Ishikawa (cell line): Measurements from ENCODE around the gene RER1.

ENCODE experiments used
- CEBPB ChIP-seq: IDR thresholded peaks from 2 replicates; pipeline ENCODE4 v1.6.1; 2012
- CREB1 ChIP-seq: IDR thresholded peaks from 2 replicates; pipeline ENCODE4 v1.6.1; 2012; ENCODE audit warnings: low read depth
- EGR1 ChIP-seq: IDR thresholded peaks from 2 replicates; pipeline ENCODE4 v1.6.1; 2012
- EP300 ChIP-seq: IDR thresholded peaks from 2 replicates; pipeline ENCODE4 v1.6.1; 2012; ENCODE audit warnings: borderline replicate concordance
- FOXM1 ChIP-seq: IDR thresholded peaks from 2 replicates; pipeline ENCODE4 v1.6.1; 2012; ENCODE audit warnings: low read depth, borderline replicate concordance
- NFIC ChIP-seq: IDR thresholded peaks from 2 replicates; pipeline ENCODE4 v1.6.1; 2012
- RAD21 ChIP-seq: IDR thresholded peaks from 2 replicates; pipeline ENCODE4 v1.6.1; 2012; ENCODE audit warnings: low read depth
- TAF1 ChIP-seq: IDR thresholded peaks from 2 replicates; pipeline ENCODE4 v1.6.1; 2012; ENCODE audit warnings: low read depth, mild to moderate bottlenecking
- TCF12 ChIP-seq: IDR thresholded peaks from 2 replicates; pipeline ENCODE4 v1.6.1; 2012; ENCODE audit warnings: low read depth
- TEAD4 ChIP-seq: IDR thresholded peaks from 2 replicates; pipeline ENCODE4 v1.6.1; 2012
- YY1 ChIP-seq: IDR thresholded peaks from 2 replicates; pipeline ENCODE4 v1.6.1; 2012; ENCODE audit warnings: low read depth
- ZBTB7A ChIP-seq: IDR thresholded peaks from 2 replicates; pipeline ENCODE4 v1.6.1; 2012; ENCODE audit warnings: low read depth
- TF ChIP-seq, protein P1 (sequence below): IDR thresholded peaks from 2 replicates; pipeline ENCODE4 v1.6.1; 2012; ENCODE audit warnings: low read depth, mild to moderate bottlenecking
- TF ChIP-seq, protein P2 (sequence below): IDR thresholded peaks from 2 replicates; pipeline ENCODE4 v1.6.1; 2012
- TF ChIP-seq, protein P3 (sequence below): IDR thresholded peaks from 2 replicates; pipeline ENCODE4 v1.6.1; 2012

The RER1 gene

DNA sequence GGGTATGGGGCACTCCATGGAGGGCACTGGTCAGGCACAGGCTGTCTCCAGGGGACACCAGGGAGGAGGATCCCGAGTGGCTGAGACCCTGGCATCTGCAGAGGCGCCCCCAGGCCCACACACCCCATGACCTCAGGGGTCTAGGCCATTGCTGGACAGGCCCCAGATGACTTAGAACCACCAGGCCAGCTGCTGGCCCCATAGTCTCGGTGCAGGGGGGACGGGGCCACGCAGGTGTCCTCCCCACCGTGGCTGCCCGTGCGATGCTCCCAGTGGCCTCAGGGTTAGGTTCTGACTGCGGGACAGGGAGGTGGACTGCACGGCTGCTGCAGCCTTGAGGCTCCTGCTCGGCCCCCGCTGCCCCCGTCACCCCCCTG, 44.2 kb upstream of the RER1 start:
- TF ChIP-seq TEAD4 (no peak), TAF1 (no peak), RAD21 (no peak), CEBPB (no peak), EGR1 (no peak), TCF12 (no peak), NFIC (no peak), CREB1 (no peak), ZBTB7A (no peak), YY1 (no peak), FOXM1 (no peak), EP300 (no peak)
- TF ChIP-seq, protein P1, sequence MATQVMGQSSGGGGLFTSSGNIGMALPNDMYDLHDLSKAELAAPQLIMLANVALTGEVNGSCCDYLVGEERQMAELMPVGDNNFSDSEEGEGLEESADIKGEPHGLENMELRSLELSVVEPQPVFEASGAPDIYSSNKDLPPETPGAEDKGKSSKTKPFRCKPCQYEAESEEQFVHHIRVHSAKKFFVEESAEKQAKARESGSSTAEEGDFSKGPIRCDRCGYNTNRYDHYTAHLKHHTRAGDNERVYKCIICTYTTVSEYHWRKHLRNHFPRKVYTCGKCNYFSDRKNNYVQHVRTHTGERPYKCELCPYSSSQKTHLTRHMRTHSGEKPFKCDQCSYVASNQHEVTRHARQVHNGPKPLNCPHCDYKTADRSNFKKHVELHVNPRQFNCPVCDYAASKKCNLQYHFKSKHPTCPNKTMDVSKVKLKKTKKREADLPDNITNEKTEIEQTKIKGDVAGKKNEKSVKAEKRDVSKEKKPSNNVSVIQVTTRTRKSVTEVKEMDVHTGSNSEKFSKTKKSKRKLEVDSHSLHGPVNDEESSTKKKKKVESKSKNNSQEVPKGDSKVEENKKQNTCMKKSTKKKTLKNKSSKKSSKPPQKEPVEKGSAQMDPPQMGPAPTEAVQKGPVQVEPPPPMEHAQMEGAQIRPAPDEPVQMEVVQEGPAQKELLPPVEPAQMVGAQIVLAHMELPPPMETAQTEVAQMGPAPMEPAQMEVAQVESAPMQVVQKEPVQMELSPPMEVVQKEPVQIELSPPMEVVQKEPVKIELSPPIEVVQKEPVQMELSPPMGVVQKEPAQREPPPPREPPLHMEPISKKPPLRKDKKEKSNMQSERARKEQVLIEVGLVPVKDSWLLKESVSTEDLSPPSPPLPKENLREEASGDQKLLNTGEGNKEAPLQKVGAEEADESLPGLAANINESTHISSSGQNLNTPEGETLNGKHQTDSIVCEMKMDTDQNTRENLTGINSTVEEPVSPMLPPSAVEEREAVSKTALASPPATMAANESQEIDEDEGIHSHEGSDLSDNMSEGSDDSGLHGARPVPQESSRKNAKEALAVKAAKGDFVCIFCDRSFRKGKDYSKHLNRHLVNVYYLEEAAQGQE: no peak
- TF ChIP-seq, protein P2, sequence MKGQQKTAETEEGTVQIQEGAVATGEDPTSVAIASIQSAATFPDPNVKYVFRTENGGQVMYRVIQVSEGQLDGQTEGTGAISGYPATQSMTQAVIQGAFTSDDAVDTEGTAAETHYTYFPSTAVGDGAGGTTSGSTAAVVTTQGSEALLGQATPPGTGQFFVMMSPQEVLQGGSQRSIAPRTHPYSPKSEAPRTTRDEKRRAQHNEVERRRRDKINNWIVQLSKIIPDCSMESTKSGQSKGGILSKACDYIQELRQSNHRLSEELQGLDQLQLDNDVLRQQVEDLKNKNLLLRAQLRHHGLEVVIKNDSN: no peak
- TF ChIP-seq, protein P3, sequence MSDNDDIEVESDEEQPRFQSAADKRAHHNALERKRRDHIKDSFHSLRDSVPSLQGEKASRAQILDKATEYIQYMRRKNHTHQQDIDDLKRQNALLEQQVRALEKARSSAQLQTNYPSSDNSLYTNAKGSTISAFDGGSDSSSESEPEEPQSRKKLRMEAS: no peak

DNA sequence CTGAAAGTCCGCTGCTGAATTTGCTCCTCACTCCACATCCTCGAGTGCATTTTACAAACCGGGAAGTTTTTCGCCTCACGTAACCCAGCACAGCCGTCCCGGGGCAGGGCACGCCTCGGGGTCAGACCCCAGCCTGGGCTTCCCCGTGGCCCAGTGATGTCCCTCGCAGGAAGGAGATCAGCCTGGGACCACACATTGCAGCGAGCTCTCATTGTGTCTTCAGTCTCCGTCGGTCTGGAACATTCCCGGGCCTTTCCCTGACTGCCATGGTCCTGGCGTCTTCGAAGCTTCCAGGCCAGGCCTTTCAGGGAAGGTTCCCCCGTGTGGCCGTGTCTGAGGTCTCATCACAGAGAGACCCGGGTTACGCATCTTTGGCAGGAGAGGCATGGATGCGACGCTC, 43.7 kb upstream of the RER1 start:
- TF ChIP-seq TAF1 (no peak), CEBPB (no peak), EP300 (no peak), NFIC (no peak), ZBTB7A (no peak), TCF12 (no peak), FOXM1 (no peak)

DNA sequence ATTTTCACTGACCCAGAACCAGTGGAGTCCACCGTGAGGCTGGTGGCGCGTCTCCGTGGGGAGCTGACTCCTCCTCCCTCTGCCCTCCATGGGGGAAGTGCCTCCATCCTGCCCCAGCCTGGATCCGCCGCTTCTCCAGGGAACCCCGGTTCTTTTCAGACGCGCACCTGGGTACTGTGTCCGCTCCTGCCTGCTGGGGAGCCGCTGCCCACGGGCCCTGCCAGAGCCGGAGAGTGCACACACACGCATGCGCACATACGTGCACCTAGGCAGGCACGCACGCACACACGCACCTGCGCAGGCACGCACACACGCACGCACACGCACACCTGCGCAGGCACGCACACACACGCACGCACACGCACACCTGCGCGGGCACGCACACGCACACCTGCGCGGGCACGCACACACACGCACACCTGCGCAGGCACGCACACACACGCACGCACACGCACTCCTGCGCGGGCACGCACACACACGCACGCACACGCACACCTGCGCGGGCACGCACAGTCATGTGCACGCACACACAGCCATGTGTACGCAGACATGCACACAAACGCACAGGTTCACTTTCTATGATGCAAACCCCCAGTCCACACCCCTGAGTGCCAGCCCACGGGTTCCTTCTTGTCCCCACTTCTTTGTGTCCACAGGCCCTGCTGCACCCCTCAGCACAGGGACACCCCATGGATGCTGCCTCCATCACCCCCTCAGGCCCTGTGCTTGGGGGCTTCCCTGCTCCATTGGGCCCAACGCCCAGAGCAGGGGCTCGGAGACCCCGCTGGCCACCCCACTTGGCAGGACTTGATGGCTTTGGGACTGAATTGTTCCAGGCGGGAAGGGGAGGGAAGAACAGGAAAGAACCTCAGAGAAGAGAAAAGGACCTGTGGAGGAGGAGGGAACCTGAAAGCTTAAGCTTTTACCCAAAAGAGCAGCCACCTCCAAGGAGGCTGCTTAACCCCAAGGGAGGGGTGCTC, 43.0 kb upstream of the RER1 start:
- no peak for TF ChIP-seq CEBPB

DNA sequence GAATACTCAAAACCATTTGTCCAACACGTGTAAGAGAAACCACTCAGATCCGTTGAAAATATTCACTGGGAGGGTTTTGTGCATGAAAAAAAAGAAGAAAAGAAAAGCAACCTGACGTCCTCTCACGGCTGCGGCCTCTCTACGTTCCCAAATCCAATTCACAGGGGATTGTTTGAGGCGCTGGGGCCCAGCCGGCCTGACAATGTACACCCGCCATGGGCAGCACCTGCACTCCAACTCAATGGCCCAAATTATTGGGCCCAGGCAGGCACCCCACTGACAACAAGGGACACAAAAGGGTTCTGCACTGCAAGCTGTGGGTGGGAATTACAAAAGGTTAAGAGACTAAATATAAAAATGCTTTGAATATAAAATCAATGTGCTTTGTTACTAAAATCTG, 41.8 kb upstream of the RER1 start:
- TF ChIP-seq TAF1 (no peak), NFIC (no peak), EP300 (no peak), TEAD4 (no peak), CEBPB (no peak), YY1 (no peak), CREB1 (no peak), ZBTB7A (no peak), EGR1 (no peak), TCF12 (no peak), FOXM1 (no peak), RAD21 (no peak)
- TF ChIP-seq, protein P2: no peak
- TF ChIP-seq, protein P3: no peak
- TF ChIP-seq, protein P1: no peak

DNA sequence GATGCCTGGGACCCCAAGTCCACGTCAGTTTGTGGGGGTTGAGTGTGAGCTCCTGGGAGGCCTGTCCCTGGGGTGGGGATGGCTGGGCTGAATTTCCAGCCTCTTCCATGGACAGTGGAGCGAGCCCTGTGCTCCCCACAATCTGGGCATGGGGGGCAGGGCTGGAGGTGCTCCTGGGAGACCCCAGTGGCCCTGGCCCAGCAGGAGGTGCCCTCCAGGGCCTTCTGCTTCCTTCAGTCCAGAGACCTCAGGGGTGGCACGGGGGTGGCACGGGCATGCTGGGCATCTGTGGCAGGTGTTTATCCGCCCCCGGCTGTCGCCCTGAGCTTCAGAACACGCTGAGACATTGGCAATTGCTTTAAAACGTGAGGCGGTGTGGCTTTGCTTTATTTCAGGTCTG, 41.1 kb upstream of the RER1 start:
- TF ChIP-seq, protein P3: no peak
- TF ChIP-seq RAD21: no peak

DNA sequence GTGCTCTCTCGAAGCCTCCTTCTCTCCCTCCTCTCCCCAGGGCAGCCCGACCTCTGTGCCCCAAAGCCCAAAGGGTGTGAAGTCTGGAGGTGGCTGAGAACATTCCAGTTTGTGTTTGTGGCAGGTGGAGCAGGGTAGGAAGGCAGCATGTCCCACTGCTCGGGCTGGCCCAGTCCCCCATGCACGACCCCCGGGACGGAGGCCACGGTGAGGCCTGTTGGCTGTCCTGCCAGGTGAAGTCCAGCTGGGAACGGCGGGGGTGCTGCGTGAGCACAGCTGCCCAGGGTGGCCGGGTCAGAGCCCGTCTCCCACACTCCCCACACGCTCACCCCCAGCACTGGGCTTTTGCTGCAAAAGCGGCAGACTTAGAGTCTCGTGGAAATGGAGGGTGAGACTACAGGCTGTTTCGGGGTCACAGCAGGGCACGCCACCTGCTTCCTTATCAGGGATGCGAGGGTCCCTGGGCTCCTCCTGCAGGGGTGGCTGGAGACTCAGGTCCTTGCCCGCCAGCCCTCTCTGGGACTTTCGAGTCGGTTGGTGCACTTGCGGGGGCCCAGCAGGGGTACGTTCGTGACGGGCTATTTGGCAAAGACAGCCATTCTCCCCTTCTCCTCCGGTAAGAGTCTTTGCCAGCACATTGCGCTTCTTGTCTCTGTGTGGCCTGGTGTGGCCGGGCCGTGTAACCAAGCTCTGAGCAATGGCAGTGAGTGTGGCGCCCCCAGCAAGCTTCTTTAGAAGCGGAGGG, 40.6 kb upstream of the RER1 start:
- TF ChIP-seq ZBTB7A (no peak), RAD21 (no peak), TEAD4 (no peak), NFIC (no peak), CREB1 (no peak), EP300 (no peak), TAF1 (no peak), TCF12 (no peak), FOXM1 (no peak)
- TF ChIP-seq, protein P3: no peak
- TF ChIP-seq, protein P2: no peak
